T-helper 1 cell treated with Interleukin-12 subunit alpha and Interleukin-12 subunit beta and Interleukin-4 antibody, amounts not matched to agents 30 ng/mL and 1 ng/mL, for 36 hours (primary cell): Measurements from ENCODE around the gene EIPR1. TPM values are rescaled to one million over a fixed set of nuclear protein-coding genes. Genes with fewer than 3 reads are reported as not detected.
"Not testable (repeated sequence)": the region's sequence is repeated elsewhere in the genome, so short reads cannot be mapped to it uniquely, and the experiment has no call there.

Experiments
- intact Hi-C: fragments of 100-400 bp; cut with micrococcal nuclease; formaldehyde crosslinking; loops from one replicate; pipeline ENCODE4 v1.15.1; 2024
- total RNA-seq: library from RNA; stranded (reverse); gene quantifications from 2 replicates; pipeline ENCODE4 v1.2.3, GENCODE V29; 2022

Gene EIPR1
- total RNA-seq, 1 donor from 2014 or later: 50.1 TPM

DNA sequence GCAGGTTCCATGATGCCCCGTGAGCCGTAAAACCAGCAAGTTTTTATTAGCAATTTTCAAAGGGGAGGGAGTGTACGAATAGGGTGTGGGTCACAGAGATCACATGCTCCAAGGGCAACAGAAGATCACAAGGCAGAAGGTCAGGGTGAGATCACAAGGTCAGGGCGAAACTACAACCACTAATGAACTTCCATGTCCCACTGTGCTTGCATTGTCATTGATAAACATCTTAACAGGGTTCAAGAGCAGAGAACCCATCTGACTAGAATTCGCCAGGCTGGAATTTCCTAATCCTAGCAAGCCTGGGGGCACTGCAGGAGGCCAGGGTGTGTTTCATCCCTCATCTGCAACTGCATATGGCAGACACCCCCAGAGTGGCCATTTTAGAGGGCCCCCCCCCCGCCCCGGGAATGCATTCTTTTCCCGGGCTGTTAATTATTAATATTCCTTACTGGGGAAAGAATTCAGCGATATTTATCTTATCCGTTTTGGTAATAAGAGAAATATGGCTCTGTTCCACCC is 178.9 kb downstream of the EIPR1 start:
- intact Hi-C loops: loop anchor here (1.0 kb wide), 1 partner anchor 105 kb away; no protein-coding TSS in a partner anchor

- intact Hi-C loops: loop anchor here (1.0 kb wide), 1 partner anchor 105 kb away; no protein-coding TSS in a partner anchor
Measured at GRCh38 chr2:3198119-3198518, 179.5 kb downstream of the EIPR1 start.

GRCh38 chr2:3197308-3197707 is 180.3 kb downstream of the EIPR1 start:
- intact Hi-C loops: no loop called here

GRCh38 chr2:3196716-3197115 is 180.9 kb downstream of the EIPR1 start:
- intact Hi-C loops: no loop called here

GRCh38 chr2:3195641-3196476 is 181.8 kb downstream of the EIPR1 start:
- intact Hi-C loops: no loop called here

- intact Hi-C loops: no loop called here
Measured at GRCh38 chr2:3194828-3195227, 182.8 kb downstream of the EIPR1 start.

GRCh38 chr2:3193443-3194330 is 183.9 kb downstream of the EIPR1 start:
- intact Hi-C loops: no loop called here

DNA sequence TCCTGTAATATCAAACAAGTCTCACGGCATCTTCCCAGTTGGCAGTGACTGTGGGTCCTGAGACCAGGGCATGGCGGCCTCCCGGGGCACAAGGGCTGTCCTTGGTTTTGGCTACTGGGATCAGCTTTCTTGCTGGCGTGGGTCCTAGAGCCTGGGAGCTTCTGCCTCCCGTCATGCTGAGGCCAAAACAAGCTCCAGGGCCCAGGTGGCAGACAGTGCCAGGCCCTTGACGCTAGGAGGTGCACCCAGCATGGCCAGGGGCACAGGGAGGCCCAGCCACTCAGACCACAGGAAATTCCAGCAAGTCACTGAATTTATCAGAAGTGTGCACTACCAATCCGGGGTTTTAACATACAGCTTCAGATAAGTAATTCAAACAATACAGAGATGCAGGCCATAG is 184.7 kb downstream of the EIPR1 start:
- intact Hi-C loops: no loop called here

- intact Hi-C loops: no loop called here
Measured at GRCh38 chr2:3192281-3192818, 185.3 kb downstream of the EIPR1 start.

- intact Hi-C loops: no loop called here
Measured at GRCh38 chr2:3189961-3190360, 187.7 kb downstream of the EIPR1 start.

DNA sequence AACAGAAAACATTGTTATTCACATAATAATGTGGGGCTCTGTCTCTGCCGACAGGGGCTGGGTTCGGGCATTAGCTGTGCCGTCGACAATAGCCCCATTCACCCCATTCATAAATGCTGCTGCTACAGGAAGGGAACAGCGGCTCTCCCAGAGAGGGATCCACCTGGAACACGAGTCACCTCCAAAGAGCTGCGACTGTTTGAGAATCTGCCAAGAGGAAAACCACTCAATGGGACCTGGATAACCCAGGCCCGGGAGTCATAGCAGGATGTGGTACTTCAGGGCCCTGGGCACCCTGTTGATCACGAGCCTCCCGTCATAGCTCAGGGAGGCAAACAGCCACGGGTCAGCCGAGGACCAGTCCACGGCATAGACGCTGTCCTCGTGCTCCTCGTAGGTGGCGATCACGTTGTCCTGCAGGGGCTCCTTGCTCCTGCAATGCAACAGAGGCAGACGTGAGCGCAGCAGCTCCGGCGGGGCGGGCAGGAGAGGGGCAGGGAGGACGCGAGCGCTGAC is 188.5 kb downstream of the EIPR1 start:
- intact Hi-C loops: no loop called here

- intact Hi-C loops: no loop called here
Measured at GRCh38 chr2:3188405-3188946, 189.1 kb downstream of the EIPR1 start.

- intact Hi-C loops: no loop called here
Measured at GRCh38 chr2:3187467-3187866, 190.2 kb downstream of the EIPR1 start.

- intact Hi-C loops: no loop called here
Measured at GRCh38 chr2:3186766-3187165, 190.9 kb downstream of the EIPR1 start.

GRCh38 chr2:3185910-3186309 is 191.7 kb downstream of the EIPR1 start:
- intact Hi-C loops: no loop called here

DNA sequence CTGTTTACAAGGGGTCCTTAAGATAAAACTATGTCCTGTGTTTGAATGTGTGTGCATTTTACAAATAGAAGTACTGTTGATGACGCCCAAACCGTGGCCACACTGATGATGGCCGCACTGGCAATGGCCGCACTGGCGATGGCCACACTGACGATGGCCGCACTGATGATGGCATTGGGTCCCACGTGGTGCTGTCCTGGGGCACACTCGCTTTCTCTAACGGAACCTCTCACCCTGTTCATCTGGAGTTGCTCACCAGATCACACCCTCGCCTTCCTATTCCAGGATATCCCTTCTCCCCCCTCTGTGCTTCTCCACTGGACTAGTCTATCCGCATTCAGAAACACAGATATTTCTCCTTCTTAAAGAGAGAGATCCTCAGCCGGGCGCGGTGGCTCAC is 192.4 kb downstream of the EIPR1 start:
- intact Hi-C loops: no loop called here

DNA sequence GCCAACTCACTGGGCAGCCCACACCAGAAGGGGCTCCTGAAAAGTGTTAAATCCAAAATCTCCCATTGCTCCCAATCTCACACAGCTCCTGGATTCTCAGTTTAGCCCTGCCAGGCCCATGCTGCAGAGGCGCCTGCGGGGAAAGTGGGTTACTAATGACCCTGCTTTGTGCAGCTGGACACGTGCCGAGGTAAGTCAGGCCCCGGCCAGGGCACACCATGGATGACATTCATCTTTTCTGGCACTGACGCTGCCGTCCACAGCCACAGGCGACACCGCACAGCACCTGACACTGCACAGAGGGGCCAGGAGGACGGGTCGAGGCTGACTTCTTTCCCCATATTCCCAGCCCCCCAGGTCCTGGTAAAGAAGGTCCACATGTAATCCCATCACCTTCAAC is 193.5 kb downstream of the EIPR1 start:
- intact Hi-C loops: no loop called here

DNA sequence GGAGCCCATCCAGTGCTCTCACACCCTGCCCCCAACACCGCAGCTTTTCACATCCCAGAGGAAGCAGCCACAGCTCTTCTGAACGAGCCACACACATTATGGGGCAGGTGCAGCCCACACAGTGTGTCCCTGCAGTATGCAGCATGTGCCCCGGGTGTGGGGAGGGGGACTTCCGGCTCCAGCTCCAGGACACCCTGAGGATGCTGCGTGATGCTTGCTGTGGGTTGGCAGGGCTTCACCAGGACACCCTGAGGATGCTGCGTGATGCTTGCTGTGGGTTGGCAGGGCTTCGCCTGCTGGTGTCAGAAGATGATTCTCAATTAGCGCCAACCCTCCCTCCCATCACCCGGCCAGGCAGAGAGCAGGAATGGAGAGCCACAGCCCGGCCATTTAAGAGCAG is 193.9 kb downstream of the EIPR1 start:
- intact Hi-C loops: no loop called here

DNA sequence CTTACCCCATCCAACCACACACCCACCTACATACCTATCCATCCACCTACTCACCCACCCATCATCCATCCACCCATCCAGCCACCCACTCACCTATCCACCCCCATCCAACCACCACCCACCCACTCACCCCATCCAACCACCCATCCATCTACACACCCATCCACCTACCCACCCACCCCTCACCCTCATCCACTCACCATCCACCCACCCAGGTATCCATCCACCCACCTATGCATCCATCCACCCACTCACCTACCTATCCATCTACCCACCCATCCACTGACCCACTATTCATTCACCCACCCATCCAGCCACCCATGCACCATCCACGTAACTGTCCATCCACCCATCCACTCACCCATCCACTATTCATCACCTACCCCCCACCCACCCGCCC is 194.8 kb downstream of the EIPR1 start:
- intact Hi-C loops: no loop called here

DNA sequence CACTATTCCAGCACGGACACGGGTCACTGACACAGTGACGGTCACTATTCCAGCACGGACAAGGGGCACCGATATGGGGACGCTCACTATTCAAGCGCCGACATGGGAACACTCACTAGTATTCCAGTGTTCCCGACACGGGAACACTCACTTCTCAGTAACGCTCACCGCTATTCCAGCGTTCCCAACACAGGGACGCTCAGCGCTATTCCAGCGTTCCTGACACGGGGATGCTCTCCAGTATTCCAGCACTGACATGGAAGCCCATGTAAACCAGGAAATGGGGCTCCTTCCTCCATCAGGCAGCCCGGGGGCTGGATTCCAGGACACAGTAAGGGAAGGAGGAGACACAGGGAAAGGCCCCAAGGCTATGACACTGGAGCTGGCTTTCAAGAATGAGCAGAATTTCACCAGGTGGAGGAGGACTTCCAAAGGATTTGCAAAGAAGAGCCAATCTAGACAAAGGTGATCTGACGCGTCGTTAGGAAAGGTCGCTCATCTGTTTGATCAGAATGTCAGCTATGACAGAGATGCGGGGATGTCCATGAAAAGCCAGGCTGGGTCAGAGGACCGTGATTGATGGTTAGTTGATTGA is 196.1 kb downstream of the EIPR1 start:
- intact Hi-C loops: no loop called here

DNA sequence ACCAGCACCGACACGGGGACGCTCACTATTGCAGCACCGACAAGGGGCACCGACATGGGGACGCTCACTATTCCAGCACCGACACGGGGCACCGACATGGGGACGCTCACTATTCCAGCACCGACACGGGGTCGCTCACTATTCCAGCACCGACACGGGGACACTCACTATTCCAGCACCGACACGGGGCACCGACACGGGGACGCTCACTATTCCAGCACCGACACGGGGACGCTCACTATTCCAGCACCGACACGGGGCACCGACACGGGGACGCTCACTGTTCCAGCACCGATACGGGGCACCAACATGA is 196.8 kb downstream of the EIPR1 start:
- intact Hi-C loops: not testable (repeated sequence)
